Measurements from ENCODE around the gene LRRC4C. TPM values are rescaled to one million over a fixed set of nuclear protein-coding genes. Genes with fewer than 3 reads are reported as not detected.

The LRRC4C gene
- polyA plus RNA-seq, 1 of the 3 experiments (the other 2 are of a cell fraction) = 0.16 TPM

DNA sequence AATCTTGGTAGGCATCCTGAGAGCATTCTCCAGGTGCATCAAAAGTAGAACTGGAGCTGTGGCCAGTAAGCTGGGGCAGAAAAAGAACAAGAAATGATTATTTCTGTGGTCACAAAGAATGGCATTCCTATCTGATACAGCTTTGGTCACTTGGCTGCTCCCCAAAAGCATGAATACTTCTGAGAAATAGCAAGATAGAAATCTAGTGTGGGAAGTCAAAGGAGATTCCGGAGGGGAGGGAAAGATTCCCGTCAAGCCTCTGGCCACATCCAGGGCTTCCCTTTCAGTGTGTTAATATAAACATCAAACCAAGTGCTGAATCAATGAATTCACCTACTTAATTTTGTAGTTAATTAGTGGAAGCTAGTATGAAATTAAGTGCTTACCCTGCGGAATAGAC lies 1185.4 kb downstream of the LRRC4C start:
- Histone ChIP-seq H4K20me1 (ENCODE audit: insufficient read depth) (no peaks in the 10 kb centered on the region), H2AFZ (ENCODE audit: low read depth) (no peak overlapping the region), H3K27me3 (ENCODE audit: insufficient read depth) (no peaks in the 10 kb centered on the region), H3K9me2 (no peaks in the 10 kb centered on the region), H3K27ac (ENCODE audit: low read depth in 2 of 2, low read length in 1 of 2) (peak overlapping the region; percentile 24 to 65; a peak in 2 of 4 replicates), H3K4me2 (peak overlapping the region; percentile 36; the same call in 1 of the 2 replicates), H3K4me3 (ENCODE audit: low read depth in 2 of 2, low read length in 1 of 2) (no peak overlapping the region), H3K36me3 (replicated peaks in 1 of 2; ENCODE audit: control insufficient read depth in 1 of 2, insufficient read depth in 2 of 2, low read length in 1 of 2) (no peaks in the 10 kb centered on the region), H3K4me1 (ENCODE audit: control insufficient read depth in 1 of 2, insufficient read depth in 2 of 2, low read depth in 1 of 2, low read length in 1 of 2) (peaks cover 12 to 16% of the 10 kb centered on the region in 2 experiments; a peak in 3 of 4 replicates), H3K9me3 (no peaks in the 10 kb centered on the region), H3F3A (replicated peaks; ENCODE audit: insufficient read depth) (peaks cover 5% of the 10 kb centered on the region), H3K9ac (no peak overlapping the region), H3K79me2 (ENCODE audit: insufficient read depth) (no peaks in the 10 kb centered on the region)
- DNase-seq = no peak
- CTCF ChIA-PET = interaction anchor here (0.6 to 1.2 kb wide), 5 partner anchors 9 to 149 kb away, joined by 3 to 5 read pairs (median 3); no protein-coding TSS in a partner anchor
- POLR2A ChIA-PET = no interaction called here
- TF ChIP-seq, protein P1, sequence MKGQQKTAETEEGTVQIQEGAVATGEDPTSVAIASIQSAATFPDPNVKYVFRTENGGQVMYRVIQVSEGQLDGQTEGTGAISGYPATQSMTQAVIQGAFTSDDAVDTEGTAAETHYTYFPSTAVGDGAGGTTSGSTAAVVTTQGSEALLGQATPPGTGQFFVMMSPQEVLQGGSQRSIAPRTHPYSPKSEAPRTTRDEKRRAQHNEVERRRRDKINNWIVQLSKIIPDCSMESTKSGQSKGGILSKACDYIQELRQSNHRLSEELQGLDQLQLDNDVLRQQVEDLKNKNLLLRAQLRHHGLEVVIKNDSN (IDR thresholded peaks at IDR 0.05; ENCODE audit: borderline replicate concordance, low read depth) = no peak
- TF ChIP-seq, protein P2, sequence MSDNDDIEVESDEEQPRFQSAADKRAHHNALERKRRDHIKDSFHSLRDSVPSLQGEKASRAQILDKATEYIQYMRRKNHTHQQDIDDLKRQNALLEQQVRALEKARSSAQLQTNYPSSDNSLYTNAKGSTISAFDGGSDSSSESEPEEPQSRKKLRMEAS (IDR thresholded peaks at IDR 0.05; ENCODE audit: low read depth) = no peak
- peak; percentile 98 for TF ChIP-seq NFIC (IDR thresholded peaks at IDR 0.05; ENCODE audit: borderline replicate concordance)
- no peak for TF ChIP-seq RFX5 (IDR thresholded peaks at IDR 0.05; ENCODE audit: low read length)
- no peak for TF ChIP-seq RAD21 (IDR thresholded peaks at IDR 0.05; ENCODE audit: low read length)
- no peak for TF ChIP-seq GATA2 (CRISPR knock-in tag; IDR thresholded peaks at IDR 0.05)
- TF ChIP-seq JUND (IDR thresholded peaks at IDR 0.05) = peak; percentile 79
- no peak for TF ChIP-seq ELF1 (IDR thresholded peaks at IDR 0.05)
- TF ChIP-seq TEAD4 (IDR thresholded peaks at IDR 0.05; ENCODE audit: borderline replicate concordance, insufficient read depth) = peak; percentile 89
- TF ChIP-seq EP300 (IDR thresholded peaks at IDR 0.05; ENCODE audit: borderline replicate concordance in 1 of 2, low read depth in 1 of 2, low read length in 1 of 2) = peak; percentile 67 to 91
- TF ChIP-seq TCF12 (IDR thresholded peaks at IDR 0.05) = peak; percentile 89
- 0 out of 2 replicates have a peak, but pooled peaks have one; percentile 22 for TF ChIP-seq SIN3A (IDR thresholded peaks at IDR 0.05; ENCODE audit: borderline replicate concordance, low read depth, low read length)
- TF ChIP-seq FOSL2 (IDR thresholded peaks at IDR 0.05; ENCODE audit: borderline replicate concordance, low read depth) = peak; percentile 35; the same call in 1 of the 2 replicates
- peak; percentile 83; the same call in 1 of the 2 replicates for TF ChIP-seq POLR2AphosphoS5 (IDR thresholded peaks at IDR 0.05; ENCODE audit: low read depth, low read length)
- TF ChIP-seq, protein P3, sequence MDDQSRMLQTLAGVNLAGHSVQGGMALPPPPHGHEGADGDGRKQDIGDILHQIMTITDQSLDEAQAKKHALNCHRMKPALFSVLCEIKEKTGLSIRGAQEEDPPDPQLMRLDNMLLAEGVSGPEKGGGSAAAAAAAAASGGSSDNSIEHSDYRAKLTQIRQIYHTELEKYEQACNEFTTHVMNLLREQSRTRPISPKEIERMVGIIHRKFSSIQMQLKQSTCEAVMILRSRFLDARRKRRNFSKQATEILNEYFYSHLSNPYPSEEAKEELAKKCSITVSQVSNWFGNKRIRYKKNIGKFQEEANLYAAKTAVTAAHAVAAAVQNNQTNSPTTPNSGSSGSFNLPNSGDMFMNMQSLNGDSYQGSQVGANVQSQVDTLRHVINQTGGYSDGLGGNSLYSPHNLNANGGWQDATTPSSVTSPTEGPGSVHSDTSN (IDR thresholded peaks at IDR 0.05) = peak; percentile 82
- no peak for TF ChIP-seq SMC3 (IDR thresholded peaks at IDR 0.05; ENCODE audit: low read depth, low read length)
- TF ChIP-seq FOXM1 (IDR thresholded peaks at IDR 0.05; ENCODE audit: low read depth) = peak; percentile 56; the same call in 1 of the 2 replicates
- 6% methylated on average over 3 of the region's 3 CpGs for WGBS (ENCODE audit: low lambda C conversion rate)

DNA sequence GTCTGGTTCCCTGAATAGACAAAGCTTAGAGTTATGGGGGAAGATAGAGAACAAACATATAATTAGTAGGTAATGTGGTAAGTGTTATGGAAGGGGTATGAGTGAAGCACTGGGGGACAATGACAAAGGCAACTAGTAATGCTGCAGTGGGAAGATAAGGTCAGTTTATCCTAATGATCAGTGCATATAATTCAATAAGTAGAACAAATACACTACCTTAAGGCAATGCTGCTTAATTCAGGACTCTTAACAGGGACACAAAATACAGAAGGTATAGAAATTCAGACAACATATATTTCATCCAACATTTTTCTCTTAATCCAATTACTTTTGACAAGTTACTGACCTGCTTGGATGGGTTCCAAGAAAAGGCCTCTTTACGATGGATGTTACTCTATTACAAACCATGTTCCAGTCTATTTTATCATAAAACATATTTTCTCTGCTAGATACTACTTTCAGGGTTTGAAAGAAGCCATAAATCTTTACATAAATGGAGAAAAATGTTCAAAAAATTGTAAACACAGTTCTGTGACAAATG lies 1186.2 kb downstream of the LRRC4C start:
- 0% methylated on average over 1 of the region's 1 CpG for WGBS (ENCODE audit: low lambda C conversion rate)
- POLR2A ChIA-PET = no interaction called here
- peaks cover 5% of the 10 kb centered on the region for H3F3A ChIP-seq (replicated peaks; ENCODE audit: insufficient read depth)
- H3K9me2 ChIP-seq = no peaks in the 10 kb centered on the region
- peaks cover 12 to 16% of the 10 kb centered on the region in 2 experiments; a peak in 3 of 4 replicates for H3K4me1 ChIP-seq (ENCODE audit: control insufficient read depth in 1 of 2, insufficient read depth in 2 of 2, low read depth in 1 of 2, low read length in 1 of 2)
- H3K4me3 ChIP-seq (ENCODE audit: low read depth in 2 of 2, low read length in 1 of 2) = no peak overlapping the region
- peak overlapping the region in 1 of 2 experiments; percentile 65; a peak in 1 of 4 replicates for H3K27ac ChIP-seq (ENCODE audit: low read depth in 2 of 2, low read length in 1 of 2)
- no peaks in the 10 kb centered on the region for H3K36me3 ChIP-seq (replicated peaks in 1 of 2; ENCODE audit: control insufficient read depth in 1 of 2, insufficient read depth in 2 of 2, low read length in 1 of 2)
- CTCF ChIA-PET = interaction anchor here (1.1 to 1.2 kb wide), 2 partner anchors 18 to 143 kb away, joined by 3 read pairs; no protein-coding TSS in a partner anchor
- no peak overlapping the region for H3K9ac ChIP-seq
- peak overlapping the region; percentile 30; the same call in 1 of the 2 replicates for H3K4me2 ChIP-seq
- DNase-seq = peak; percentile 39
- no peaks in the 10 kb centered on the region for H3K27me3 ChIP-seq (ENCODE audit: insufficient read depth)
- no peaks in the 10 kb centered on the region for H3K9me3 ChIP-seq
- no peaks in the 10 kb centered on the region for H3K79me2 ChIP-seq (ENCODE audit: insufficient read depth)
- H4K20me1 ChIP-seq (ENCODE audit: insufficient read depth) = no peaks in the 10 kb centered on the region
- H2AFZ ChIP-seq (ENCODE audit: low read depth) = no peak overlapping the region
- TF ChIP-seq GATA2 (CRISPR knock-in tag; IDR thresholded peaks at IDR 0.05) = peak; percentile 92
- TF ChIP-seq RFX5 (IDR thresholded peaks at IDR 0.05; ENCODE audit: low read length) = no peak
- no peak for TF ChIP-seq FOXM1 (IDR thresholded peaks at IDR 0.05; ENCODE audit: low read depth)
- TF ChIP-seq GABPA (IDR thresholded peaks at IDR 0.05; ENCODE audit: low read depth) = no peak
- peak in 1 of 2 experiments; percentile 74; a peak in 2 of 4 replicates for TF ChIP-seq EP300 (IDR thresholded peaks at IDR 0.05; ENCODE audit: borderline replicate concordance in 1 of 2, low read depth in 1 of 2, low read length in 1 of 2)
- TF ChIP-seq, protein P1 (IDR thresholded peaks at IDR 0.05; ENCODE audit: borderline replicate concordance, low read depth) = no peak
- TF ChIP-seq, protein P3 (IDR thresholded peaks at IDR 0.05) = peak; percentile 52; the same call in 1 of the 2 replicates
- TF ChIP-seq EZH2phosphoT487 (IDR thresholded peaks at IDR 0.05; ENCODE audit: borderline replicate concordance, low read depth) = no peak
- 0 out of 2 replicates have a peak, but pooled peaks have one; percentile 12 for TF ChIP-seq POLR2AphosphoS5 (IDR thresholded peaks at IDR 0.05; ENCODE audit: low read depth, low read length)
- TF ChIP-seq RAD21 (IDR thresholded peaks at IDR 0.05; ENCODE audit: low read length) = peak; percentile 10; the same call in 1 of the 2 replicates
- TF ChIP-seq, protein P4, sequence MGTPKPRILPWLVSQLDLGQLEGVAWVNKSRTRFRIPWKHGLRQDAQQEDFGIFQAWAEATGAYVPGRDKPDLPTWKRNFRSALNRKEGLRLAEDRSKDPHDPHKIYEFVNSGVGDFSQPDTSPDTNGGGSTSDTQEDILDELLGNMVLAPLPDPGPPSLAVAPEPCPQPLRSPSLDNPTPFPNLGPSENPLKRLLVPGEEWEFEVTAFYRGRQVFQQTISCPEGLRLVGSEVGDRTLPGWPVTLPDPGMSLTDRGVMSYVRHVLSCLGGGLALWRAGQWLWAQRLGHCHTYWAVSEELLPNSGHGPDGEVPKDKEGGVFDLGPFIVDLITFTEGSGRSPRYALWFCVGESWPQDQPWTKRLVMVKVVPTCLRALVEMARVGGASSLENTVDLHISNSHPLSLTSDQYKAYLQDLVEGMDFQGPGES (IDR thresholded peaks at IDR 0.05; ENCODE audit: low read depth, low read length) = no peak
- no peak for TF ChIP-seq MXI1 (IDR thresholded peaks at IDR 0.05; ENCODE audit: low read depth, low read length)

Measured in SK-N-SH (cell line).